ENCODE data around the gene OCA2.

OCA2 gene

DNA sequence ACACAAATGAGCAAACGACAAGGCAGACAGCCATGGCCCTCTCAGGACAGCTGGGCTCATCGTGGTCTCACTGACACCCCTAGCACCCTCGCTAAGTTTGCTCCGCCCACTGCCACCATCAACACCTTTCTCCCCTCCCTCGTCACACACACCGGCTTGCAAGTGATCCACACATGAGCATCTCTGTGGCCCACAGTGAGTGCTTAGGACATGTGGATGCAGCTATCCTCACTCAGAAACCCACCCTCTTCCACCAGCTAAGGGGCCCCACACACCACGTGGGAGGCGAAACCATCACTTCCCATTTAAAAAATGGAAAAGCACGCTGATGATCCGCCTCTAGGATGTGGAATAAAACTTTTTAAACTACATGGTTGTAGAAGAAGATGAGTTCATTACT lies 105.6 kb downstream of the OCA2 start:
- Histone ChIP-seq H3K9ac (ENCODE audit: low read depth, low read length, poor library complexity, severe bottlenecking) (no peak overlapping the region), H3K9me2 (replicated peaks; ENCODE audit: low read depth, low read length) (no peaks in the 10 kb centered on the region), H3K4me2 (ENCODE audit: low read depth, low read length, poor library complexity, severe bottlenecking) (no peak overlapping the region), H3K9me3 (ENCODE audit: insufficient read depth, low read depth, low read length) (peaks cover 4% of the 10 kb centered on the region; the same call in 1 of the 2 replicates), H3K36me3 (ENCODE audit: insufficient read depth, low read length) (no peaks in the 10 kb centered on the region), H3F3A (ENCODE audit: low read depth) (no peaks in the 10 kb centered on the region), H2AFZ (ENCODE audit: low read length) (no peak overlapping the region), H3K4me1 (ENCODE audit: insufficient read depth, low read length, poor library complexity, severe bottlenecking) (no peaks in the 10 kb centered on the region), H3K79me2 (ENCODE audit: insufficient read depth, low read length) (no peaks in the 10 kb centered on the region), H3K4me3 (ENCODE audit: low read length, poor library complexity, severe bottlenecking) (no peak overlapping the region), H3K27me3 (ENCODE audit: insufficient read depth, low read length, poor library complexity, severe bottlenecking) (no peaks in the 10 kb centered on the region), H4K20me1 (ENCODE audit: insufficient read depth, low read length, poor library complexity, severe bottlenecking) (no peaks in the 10 kb centered on the region)
- TF ChIP-seq, protein P1, sequence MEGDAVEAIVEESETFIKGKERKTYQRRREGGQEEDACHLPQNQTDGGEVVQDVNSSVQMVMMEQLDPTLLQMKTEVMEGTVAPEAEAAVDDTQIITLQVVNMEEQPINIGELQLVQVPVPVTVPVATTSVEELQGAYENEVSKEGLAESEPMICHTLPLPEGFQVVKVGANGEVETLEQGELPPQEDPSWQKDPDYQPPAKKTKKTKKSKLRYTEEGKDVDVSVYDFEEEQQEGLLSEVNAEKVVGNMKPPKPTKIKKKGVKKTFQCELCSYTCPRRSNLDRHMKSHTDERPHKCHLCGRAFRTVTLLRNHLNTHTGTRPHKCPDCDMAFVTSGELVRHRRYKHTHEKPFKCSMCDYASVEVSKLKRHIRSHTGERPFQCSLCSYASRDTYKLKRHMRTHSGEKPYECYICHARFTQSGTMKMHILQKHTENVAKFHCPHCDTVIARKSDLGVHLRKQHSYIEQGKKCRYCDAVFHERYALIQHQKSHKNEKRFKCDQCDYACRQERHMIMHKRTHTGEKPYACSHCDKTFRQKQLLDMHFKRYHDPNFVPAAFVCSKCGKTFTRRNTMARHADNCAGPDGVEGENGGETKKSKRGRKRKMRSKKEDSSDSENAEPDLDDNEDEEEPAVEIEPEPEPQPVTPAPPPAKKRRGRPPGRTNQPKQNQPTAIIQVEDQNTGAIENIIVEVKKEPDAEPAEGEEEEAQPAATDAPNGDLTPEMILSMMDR (conservative IDR thresholded peaks at IDR 0.05; ENCODE audit: low read length): no peak
- no peak for TF ChIP-seq EZH2phosphoT487 (IDR thresholded peaks at IDR 0.05; ENCODE audit: borderline replicate concordance)

DNA sequence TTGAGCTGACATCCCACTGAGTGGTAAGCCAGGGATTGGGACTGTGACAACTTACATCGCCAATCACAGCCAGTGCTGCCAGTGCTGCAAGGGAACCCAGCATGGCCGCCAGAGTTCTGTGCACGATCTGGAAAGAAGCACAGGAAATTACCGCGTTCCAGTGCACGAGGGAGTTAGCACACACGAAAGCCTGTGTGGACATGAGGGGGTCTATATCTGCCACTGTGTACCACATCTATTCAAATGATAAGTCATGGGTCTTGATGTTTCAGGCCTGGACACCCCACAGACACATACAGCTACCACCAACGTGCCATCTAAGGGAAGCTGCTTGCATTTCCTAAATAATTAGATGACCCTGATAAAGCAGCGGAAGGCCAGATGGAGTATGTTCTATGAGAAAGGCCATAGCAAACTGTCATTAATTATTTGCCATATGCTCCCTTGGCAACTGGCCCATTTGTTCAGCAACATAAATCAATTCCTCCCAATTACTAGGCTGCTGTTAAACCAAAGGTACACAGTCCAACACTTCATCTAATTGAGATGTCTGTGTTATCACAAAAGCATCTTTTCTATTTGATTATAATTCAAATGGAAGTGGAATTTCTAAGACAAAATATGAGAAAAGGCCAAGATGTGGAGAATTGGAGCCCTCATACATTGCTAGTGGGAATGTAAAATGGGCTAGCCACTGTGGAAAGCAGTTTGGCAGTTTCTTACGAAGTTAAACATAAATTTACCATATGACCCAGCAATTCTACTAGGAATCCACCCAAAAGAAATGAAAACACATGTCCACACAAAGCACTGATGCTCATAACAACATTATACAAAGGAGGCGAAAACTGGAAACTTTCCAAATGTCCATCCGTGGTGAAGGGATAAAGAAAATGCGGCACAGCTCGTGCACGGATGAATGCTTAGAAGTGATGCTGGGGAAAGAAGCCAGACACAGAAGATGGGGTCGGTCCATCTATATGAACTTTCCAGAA lies 108.3 kb downstream of the OCA2 start:
- no peak for TF ChIP-seq EZH2phosphoT487 (IDR thresholded peaks at IDR 0.05; ENCODE audit: borderline replicate concordance)
- TF ChIP-seq, protein P1 (conservative IDR thresholded peaks at IDR 0.05; ENCODE audit: low read length): no peak
- Histone ChIP-seq H3K27me3 (ENCODE audit: insufficient read depth, low read length, poor library complexity, severe bottlenecking) (no peaks in the 10 kb centered on the region), H2AFZ (ENCODE audit: low read length) (no peak overlapping the region), H3K36me3 (ENCODE audit: insufficient read depth, low read length) (no peaks in the 10 kb centered on the region), H3K79me2 (ENCODE audit: insufficient read depth, low read length) (no peaks in the 10 kb centered on the region), H3K9me2 (replicated peaks; ENCODE audit: low read depth, low read length) (no peaks in the 10 kb centered on the region), H3K4me2 (ENCODE audit: low read depth, low read length, poor library complexity, severe bottlenecking) (no peak overlapping the region), H3F3A (ENCODE audit: low read depth) (no peaks in the 10 kb centered on the region), H3K9ac (ENCODE audit: low read depth, low read length, poor library complexity, severe bottlenecking) (no peak overlapping the region), H3K4me3 (ENCODE audit: low read length, poor library complexity, severe bottlenecking) (no peak overlapping the region), H3K9me3 (ENCODE audit: insufficient read depth, low read depth, low read length) (peaks cover 4% of the 10 kb centered on the region; the same call in 1 of the 2 replicates), H3K4me1 (ENCODE audit: insufficient read depth, low read length, poor library complexity, severe bottlenecking) (no peaks in the 10 kb centered on the region), H4K20me1 (ENCODE audit: insufficient read depth, low read length, poor library complexity, severe bottlenecking) (no peaks in the 10 kb centered on the region)

DNA sequence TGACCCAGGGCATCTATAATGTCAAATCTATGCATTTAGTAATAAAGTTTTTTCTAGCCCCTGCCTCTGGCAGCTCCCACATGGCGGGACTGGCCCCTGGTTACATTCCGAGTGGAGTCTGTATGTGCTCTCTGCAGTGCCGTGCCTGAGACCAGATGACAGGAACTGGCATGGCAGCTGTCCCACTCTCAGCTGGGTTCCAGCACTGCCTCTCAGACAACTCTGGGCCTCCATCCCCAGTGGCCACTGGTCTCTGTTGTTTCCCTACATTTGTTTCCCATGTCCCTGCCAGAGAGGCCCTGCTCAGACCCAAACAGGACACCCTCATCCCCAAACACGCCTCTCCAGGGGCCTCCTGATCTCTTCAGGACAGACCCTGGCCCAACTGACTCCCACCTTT lies 109.3 kb downstream of the OCA2 start:
- Histone ChIP-seq H3K79me2 (ENCODE audit: insufficient read depth, low read length) (no peaks in the 10 kb centered on the region), H3F3A (ENCODE audit: low read depth) (no peaks in the 10 kb centered on the region), H3K4me2 (ENCODE audit: low read depth, low read length, poor library complexity, severe bottlenecking) (no peak overlapping the region), H3K4me1 (ENCODE audit: insufficient read depth, low read length, poor library complexity, severe bottlenecking) (no peaks in the 10 kb centered on the region), H4K20me1 (ENCODE audit: insufficient read depth, low read length, poor library complexity, severe bottlenecking) (no peaks in the 10 kb centered on the region), H3K36me3 (ENCODE audit: insufficient read depth, low read length) (no peaks in the 10 kb centered on the region), H3K9me2 (replicated peaks; ENCODE audit: low read depth, low read length) (no peaks in the 10 kb centered on the region), H3K27me3 (ENCODE audit: insufficient read depth, low read length, poor library complexity, severe bottlenecking) (no peaks in the 10 kb centered on the region), H3K9me3 (ENCODE audit: insufficient read depth, low read depth, low read length) (peaks cover 4% of the 10 kb centered on the region; the same call in 1 of the 2 replicates), H2AFZ (ENCODE audit: low read length) (no peak overlapping the region), H3K4me3 (ENCODE audit: low read length, poor library complexity, severe bottlenecking) (no peak overlapping the region), H3K9ac (ENCODE audit: low read depth, low read length, poor library complexity, severe bottlenecking) (no peak overlapping the region)
- TF ChIP-seq, protein P1 (conservative IDR thresholded peaks at IDR 0.05; ENCODE audit: low read length): no peak
- no peak for TF ChIP-seq EZH2phosphoT487 (IDR thresholded peaks at IDR 0.05; ENCODE audit: borderline replicate concordance)

Data from Loucy (cell line).